GM08714 (cell line): ENCODE measurements around the gene CISD3.
A peak's percentile ranks its signal among the peaks of the same experiment; 100 is the strongest.

ENCODE experiments used
- H3K4me3 ChIP-seq: fragments of 200-500 bp; sonication (Bioruptor generic); 2 replicates; pipeline ENCODE4 v1.5.1; 2014; ENCODE audit warnings: mild to moderate bottlenecking, low read length, inconsistent platforms
- ZNF274 ChIP-seq: IDR thresholded peaks from 2 replicates; pipeline ENCODE4 v1.6.1; 2012; ENCODE audit warnings: mild to moderate bottlenecking, low read depth, low read length

Gene CISD3

DNA sequence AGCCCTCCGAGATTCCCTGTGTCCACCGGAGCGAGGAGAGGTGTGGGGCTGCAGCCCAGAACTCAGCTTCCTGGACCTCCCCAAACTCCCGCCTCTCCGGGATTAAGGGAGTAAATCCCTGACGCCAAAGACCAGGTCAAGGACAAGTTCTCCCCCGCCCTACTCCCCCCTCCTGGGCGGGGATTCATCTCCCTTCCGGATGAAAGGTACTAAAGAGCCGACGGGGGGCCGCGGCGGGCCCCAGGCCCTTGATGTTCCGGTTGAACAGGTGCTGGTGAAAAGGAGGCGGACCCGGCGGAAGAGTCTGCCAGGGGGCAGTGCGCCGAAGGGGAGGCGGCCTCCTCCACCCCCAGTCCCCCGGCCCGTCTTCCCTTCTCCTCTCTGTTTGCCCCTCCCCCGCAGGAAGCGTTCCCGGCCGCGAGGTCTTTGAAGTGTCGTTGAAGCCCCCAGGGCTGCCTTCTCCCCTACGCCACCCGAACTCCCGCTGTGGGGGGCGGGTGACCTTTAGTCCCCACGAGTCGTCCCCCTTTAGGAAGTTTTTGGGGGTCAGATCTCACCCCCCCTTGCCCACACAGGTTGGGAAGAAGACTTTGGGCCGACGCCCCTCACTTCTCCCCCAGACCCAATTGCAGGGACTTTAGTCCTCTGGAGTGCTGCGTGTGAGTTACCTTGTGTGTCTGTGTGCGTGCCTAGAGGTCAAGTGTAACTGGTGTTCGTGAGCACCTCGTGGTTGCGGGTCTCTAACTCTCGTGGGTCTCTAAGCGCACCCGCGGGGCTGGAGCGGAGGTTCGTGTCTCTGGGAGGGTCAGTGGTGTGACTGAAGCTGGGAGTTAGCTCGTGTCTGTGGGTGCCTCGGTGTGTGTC is 26.2 kb upstream of the CISD3 start:
- H3K4me3 ChIP-seq, result peak overlapping the region; percentile 57
- TF ChIP-seq ZNF274, result no peak

DNA sequence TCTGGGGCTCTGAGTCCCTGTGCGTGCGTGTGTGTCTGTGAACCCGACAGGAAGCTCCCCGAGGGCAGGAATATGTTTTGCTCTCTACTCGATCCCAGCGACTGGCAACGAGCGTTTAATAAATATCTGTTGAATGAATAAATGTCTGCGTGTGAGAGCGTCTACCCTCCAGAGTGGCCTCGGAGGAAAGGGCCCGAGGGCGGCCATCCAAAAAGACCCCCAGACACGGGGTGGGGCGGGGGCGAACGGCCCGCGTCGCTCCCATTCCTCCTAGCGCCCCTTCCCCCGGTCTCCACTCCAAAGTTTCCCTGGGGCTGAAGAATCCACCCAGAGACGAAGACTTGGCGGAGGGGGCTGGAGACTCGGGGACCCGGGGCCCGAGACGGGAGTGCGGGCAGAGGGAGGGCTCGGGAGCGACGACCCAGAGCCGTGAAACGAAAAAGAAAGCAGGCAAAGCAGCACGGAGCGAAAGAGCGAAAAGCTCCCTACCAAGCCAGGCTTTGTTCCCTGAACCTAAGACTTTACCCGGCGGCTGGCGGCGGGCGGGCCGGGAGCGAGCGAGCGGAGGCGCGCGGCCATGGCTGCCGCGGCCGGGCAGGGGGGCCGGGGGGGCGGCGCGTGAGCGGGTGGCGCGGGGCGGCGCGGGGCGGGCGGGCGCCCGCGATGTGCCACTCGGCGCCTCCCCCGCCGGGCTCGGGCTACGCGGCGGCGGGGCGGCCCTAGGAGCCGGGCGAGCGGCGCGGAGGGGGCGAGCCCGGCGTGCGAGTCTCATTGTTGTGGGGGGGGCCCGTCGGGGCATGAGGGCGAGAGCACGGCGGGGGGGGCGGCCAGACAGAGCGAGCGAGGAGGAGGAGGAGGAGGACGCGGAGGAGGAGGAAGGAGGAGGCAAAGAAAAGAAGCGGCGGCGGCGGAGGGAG is 25.3 kb upstream of the CISD3 start, which contains the start of gene MLLT6:
Gene MLLT6 (plus strand): TSS at position 668 of the 917 bp plus-strand sequence. CDS start 360 bp downstream, outside the sequence.
- H3K4me3 ChIP-seq, result peak within 1 kb of the TSS; percentile 94
- TF ChIP-seq ZNF274, result no peak

DNA sequence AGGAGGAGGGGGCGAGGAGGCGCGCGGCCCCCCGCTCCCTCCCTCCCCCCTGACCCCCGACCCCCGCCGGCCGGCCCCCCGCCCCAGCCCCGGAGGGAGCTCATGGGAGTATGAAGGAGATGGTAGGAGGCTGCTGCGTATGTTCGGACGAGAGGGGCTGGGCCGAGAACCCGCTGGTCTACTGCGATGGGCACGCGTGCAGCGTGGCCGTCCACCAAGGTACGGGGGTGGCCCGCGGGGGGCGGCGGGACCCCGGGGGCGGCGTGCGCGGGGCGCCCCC is 24.7 kb upstream of the CISD3 start:
- peak overlapping the region; percentile 94 for H3K4me3 ChIP-seq
- no peak for TF ChIP-seq ZNF274

DNA sequence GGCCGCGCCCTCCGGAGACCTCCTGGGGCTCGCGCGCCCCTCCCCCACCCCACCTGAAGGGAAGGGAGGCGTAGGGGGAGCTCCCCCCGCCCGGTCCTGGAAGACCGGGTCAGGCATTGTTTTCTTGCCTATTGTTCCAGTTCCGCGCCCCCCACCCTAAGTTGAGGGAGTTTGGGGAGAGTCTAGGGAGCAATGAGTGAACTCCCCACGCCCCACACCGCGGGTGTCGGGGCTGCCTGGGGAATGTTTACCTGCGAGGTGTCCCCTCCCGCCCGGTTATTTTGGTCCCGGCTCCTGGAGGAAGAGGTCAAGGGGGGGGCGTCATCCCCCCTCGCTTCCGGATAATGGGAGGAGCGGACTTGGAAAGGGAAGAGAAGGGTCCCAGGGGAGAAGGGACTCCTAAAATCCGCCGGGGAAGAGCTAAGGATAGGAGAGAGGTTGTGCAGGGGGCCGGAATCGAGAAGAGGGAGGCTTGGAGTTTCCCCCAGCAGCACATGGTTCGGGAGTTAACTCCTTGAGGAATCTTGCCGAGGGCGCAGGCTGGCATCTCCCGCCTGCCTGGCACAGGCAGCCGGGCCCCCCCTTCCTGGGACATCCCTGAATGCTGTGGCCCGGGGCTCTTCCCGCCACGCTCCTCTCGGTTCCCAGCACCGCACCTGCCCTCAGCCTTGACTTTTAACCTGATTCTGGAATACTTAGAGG is 24.2 kb upstream of the CISD3 start:
- peak overlapping the region; percentile 94 for H3K4me3 ChIP-seq
- TF ChIP-seq ZNF274, result no peak

DNA sequence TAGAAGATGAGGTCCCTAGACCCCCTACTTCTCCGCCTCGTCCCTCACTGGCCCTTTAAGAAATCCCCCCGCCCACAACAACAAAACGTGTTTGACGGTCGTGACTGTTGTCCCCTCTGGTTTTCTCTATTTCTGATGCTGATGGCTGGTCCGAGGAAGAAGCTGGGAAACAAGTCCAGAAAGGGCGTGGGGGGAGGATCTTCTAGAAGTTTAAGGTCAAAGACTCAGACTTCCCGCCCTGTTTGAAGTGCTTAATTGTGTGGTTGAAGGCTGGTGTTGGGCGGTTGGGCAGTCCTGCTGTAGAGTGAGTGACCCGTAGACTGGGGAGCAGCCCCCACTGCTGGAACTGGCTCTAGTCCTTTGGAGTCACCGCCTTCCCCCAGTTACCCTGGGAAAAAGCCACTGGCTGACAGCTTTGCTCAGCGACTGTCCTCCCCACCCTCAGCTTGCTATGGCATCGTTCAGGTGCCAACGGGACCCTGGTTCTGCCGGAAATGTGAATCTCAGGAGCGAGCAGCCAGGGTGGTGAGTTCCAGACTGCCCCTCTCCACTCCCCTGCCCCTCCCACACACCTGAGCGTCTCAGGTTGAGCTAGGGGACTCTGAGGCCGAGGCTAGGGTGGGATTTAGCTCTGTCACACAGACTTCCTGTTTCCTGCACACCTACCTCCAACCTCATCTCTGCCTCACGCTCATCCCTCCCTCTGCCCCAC is 23.5 kb upstream of the CISD3 start:
- peak overlapping the region; percentile 94 for H3K4me3 ChIP-seq
- TF ChIP-seq ZNF274, result no peak

DNA sequence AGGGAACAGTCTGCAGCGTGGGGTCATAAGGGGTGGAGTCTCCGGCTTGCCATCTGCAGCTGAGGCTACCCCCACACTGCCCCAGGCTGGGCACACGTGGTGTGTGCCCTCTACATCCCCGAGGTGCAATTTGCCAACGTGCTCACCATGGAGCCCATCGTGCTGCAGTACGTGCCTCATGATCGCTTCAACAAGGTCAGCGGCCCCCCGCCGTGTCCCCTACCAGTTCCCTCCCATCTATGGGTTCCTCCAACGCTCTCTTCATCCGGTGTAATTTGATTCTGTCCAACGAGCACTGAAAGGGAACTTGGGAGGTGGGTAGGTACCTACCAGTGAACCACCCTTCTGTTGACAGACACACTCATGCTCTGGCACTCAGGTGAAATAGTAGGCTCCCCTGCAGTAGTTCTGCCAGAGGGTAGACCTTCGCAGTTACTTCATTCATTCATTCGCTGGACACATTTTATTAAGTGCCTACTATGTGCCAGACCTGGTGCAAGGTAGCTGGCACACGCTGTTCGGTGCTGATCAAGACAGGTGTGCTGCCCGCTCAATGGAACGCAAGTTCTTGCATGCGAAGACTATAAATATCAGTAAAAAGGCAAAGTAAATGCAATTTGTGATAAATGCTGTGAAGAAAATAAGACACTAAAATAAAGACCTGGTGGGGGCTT is 22.3 kb upstream of the CISD3 start:
- TF ChIP-seq ZNF274, result no peak
- no peak overlapping the region for H3K4me3 ChIP-seq

DNA sequence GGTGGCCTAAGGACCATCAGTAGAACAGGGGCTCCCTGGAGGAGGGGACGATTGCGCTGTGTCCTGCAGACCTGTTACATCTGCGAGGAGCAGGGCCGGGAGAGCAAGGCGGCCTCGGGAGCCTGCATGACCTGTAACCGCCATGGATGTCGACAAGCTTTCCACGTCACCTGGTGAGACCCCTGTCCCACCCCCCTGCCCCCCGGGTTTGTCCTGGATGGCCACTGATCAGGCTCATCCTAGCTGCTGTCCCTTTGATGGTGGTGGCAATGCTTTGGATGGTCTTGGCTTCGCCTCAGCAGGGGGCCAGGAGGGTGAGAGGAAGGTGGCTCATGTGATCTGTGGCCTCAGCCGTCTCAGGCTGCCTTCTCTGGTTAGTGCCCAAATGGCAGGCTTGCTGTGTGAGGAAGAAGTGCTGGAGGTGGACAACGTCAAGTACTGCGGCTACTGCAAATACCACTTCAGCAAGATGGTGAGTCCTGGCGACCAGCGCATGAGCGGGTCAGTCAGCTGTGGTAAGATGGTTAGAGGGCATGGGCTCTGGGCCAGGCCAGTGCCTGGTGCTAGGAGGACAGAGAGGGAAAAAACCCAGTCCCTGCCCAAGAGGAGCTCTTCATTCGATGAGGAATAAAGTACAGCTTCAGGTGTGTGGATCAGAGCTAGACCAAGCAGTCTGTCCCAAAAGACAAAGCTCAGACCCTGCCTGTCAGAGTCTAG is 20.9 kb upstream of the CISD3 start:
- no peak for TF ChIP-seq ZNF274
- no peak overlapping the region for H3K4me3 ChIP-seq

DNA sequence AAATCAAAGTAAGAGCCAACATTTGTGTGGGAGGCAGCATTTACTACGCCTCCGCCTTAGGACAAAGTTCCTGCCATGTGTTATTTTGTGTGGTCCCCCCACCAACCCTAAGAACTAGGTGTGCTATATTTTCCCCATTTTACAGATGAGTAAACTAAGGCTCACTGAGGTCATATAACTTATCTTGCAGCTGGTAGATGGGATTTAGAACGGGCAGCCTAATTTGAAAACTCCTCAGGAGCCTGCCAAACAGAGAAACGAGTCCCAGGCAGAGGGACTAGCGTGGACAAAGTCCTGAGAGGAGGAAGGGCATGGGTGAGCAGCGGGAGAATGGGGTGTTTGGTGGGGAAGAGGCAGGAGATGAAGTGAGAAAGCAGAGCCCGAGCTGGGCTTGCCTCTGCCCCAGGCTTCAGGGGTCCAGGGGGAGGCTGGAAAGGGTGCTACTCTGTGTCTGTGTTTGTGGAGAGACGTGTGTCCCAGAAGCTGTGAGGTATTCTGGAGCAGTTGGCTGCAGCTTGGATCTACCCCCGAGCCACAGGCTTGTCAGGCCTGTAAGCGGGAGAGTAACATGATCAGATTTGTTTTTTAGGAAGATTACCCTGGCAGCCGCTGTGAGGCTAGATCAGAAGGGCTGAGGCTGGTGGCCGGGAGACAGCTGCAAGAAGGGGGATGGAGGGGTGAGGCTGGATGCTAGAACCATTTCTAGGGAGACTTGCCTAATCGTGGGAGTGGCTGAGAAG is 20.1 kb upstream of the CISD3 start:
- H3K4me3 ChIP-seq, result no peak overlapping the region
- no peak for TF ChIP-seq ZNF274

DNA sequence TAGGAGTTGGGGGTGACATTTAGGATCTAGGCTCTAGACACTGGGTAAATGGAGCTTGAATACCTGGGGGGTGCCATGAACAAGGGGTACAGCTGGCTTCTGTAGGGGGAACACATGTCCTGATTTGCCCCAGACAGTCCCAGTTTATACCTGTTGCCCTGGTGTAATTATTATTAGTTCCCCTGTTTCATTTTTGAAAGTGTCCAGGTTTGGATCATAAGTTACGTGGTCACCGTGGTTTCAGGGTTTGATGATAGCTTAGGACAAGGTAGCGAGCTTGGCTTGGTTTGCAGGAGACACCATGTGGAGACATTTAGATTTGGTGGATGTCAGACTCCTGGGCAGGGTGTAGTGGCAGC is 19.6 kb upstream of the CISD3 start:
- no peak for TF ChIP-seq ZNF274
- no peak overlapping the region for H3K4me3 ChIP-seq

DNA sequence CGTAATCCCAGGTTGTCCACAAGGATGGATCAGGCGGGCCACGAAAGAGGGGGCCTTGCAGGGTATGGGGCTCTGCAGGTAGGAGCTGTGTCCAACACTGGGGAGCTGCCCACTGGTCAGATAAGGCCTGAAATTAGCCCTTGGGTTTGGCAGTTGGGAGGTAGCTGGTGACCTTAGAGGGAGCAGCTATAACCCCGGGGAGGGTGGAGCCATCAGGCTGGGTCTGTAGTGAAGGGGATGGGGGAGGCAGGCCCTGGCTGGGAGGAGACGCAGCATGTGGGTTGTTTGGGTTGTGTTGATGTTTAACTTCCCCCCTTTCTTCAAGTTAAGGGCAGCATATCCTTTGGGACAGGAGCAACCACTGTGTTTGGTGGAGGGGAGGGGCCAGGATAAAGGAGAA is 19.2 kb upstream of the CISD3 start:
- H3K4me3 ChIP-seq, result no peak overlapping the region
- TF ChIP-seq ZNF274, result no peak

DNA sequence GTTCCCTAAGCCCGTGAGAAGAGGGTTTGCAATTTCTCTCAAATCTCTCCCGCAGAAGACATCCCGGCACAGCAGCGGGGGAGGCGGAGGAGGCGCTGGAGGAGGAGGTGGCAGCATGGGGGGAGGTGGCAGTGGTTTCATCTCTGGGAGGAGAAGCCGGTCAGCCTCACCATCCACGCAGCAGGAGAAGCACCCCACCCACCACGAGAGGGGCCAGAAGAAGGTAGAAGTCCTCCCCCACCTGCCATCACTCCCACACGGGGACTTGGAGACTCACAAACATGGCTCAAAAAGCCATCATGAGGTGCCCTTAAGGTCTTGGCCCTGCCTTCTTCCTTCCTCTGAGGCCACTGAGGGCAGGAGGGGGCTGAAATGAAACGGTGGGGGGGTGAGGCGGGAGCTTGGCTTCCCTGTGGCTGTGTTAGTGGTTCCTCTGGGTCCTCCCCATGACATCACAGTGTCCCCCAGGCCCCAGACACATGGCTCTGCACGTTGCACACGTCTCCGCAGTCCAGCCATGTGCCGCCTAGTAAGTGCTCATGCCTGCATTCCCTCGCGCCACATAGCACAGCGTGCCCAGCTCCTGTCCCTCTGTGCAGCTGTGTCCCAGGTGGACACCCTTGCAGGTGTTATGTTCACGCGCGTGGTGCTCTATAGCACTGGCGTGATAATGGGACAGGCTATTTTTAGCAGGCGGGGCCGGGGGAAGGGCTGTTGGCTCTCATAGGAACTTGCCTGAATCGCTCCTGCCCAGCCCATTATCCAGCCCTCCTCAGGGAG is 18.2 kb upstream of the CISD3 start:
- no peak overlapping the region for H3K4me3 ChIP-seq
- TF ChIP-seq ZNF274, result no peak
